HEK293 (cell line): Measurements from ENCODE around the gene PSMD8.

Experiments
- CTCF ChIA-PET: fragments of 350-600 bp; formaldehyde crosslinking; extraction: SDS; loops from one replicate; lab custom pipeline; 2021; ENCODE audit warnings: antibody characterized with exemption; lab: Yijun Ruan, JAX
- POLR2A ChIA-PET: fragments of 300-600 bp; formaldehyde crosslinking; extraction: SDS; loops from one replicate; lab custom pipeline; 2020; ENCODE audit warnings: antibody characterized with exemption, inconsistent platforms; lab: Yijun Ruan, JAX
- H3K27ac ChIP-seq: fragments of 200-500 bp; sonication (Bioruptor generic); 2 replicates; pipeline ENCODE4 v1.5.1; 2014; ENCODE audit warnings: low read depth, low read length, control low read depth, inconsistent platforms; ENCODE audit errors: extremely low read depth
- H3K36me3 ChIP-seq, 2 experiments: fragments of 200-500 bp in 1 of 2; sonication (Bioruptor generic) in 1 of 2; 1 replicate in 1 of 2; 2 replicates in 1 of 2; pipeline ENCODE4 v1.5.1; 2014 to 2017; ENCODE audit warnings: inconsistent platforms in 2 of 2, low read length in 2 of 2; ENCODE audit not compliant: control insufficient read depth in 2 of 2, insufficient read depth in 1 of 2
- H3K4me1 ChIP-seq: fragments of 200-500 bp; sonication (Bioruptor generic); 2 replicates; pipeline ENCODE4 v1.5.1; 2014; ENCODE audit warnings: mild to moderate bottlenecking, low read length, inconsistent platforms; ENCODE audit not compliant: control insufficient read depth, insufficient read depth
- H3K4me3 ChIP-seq: 2 replicates; pipeline ENCODE4 v1.5.1; 2011; ENCODE audit warnings: low read depth, mild to moderate bottlenecking, control low read depth, low read length, moderate library complexity
- H3K9me3 ChIP-seq: fragments of 200-500 bp; sonication (Bioruptor generic); 2 replicates; pipeline ENCODE4 v1.5.1; 2014; ENCODE audit warnings: low read depth, low read length, inconsistent platforms; ENCODE audit not compliant: control insufficient read depth, insufficient read depth
- BCL11A ChIP-seq: fragments of 450-650 bp; formaldehyde crosslinking; IDR thresholded peaks from 2 replicates; pipeline ENCODE4 v1.5.1; 2016; ENCODE audit warnings: low read depth, missing biosample characterization, missing genetic modification characterization
- CTCF ChIP-seq: fragments of 450-650 bp; formaldehyde crosslinking; IDR thresholded peaks from 2 replicates; pipeline ENCODE4 v1.5.1; 2016; ENCODE audit warnings: missing biosample characterization, missing genetic modification characterization
- OSR2 ChIP-seq: fragments of 450-650 bp; formaldehyde crosslinking; IDR thresholded peaks from 2 replicates; pipeline ENCODE4 v1.5.1; 2016; ENCODE audit warnings: missing biosample characterization, missing genetic modification characterization
- PRDM10 ChIP-seq: fragments of 450-650 bp; formaldehyde crosslinking; IDR thresholded peaks from 2 replicates; pipeline ENCODE4 v1.5.1; 2016; ENCODE audit warnings: missing biosample characterization, missing genetic modification characterization
- PRDM2 ChIP-seq: fragments of 450-650 bp; formaldehyde crosslinking; IDR thresholded peaks from 2 replicates; pipeline ENCODE4 v1.5.1; 2016; ENCODE audit warnings: missing biosample characterization, missing genetic modification characterization, borderline replicate concordance
- PRDM6 ChIP-seq: fragments of 450-650 bp; formaldehyde crosslinking; IDR thresholded peaks from 2 replicates; pipeline ENCODE4 v1.5.1; 2017; ENCODE audit warnings: missing biosample characterization, missing genetic modification characterization
- SCRT2 ChIP-seq: fragments of 450-650 bp; formaldehyde crosslinking; IDR thresholded peaks from 2 replicates; pipeline ENCODE4 v1.5.1; 2016; ENCODE audit warnings: missing biosample characterization, missing genetic modification characterization
- YY2 ChIP-seq: fragments of 450-650 bp; formaldehyde crosslinking; IDR thresholded peaks from 2 replicates; pipeline ENCODE4 v1.5.1; 2016; ENCODE audit warnings: missing biosample characterization, missing genetic modification characterization
- ZBTB17 ChIP-seq: fragments of 450-650 bp; formaldehyde crosslinking; IDR thresholded peaks from 2 replicates; pipeline ENCODE4 v1.5.1; 2016; ENCODE audit warnings: missing biosample characterization, missing genetic modification characterization
- ZIC2 ChIP-seq: fragments of 450-650 bp; formaldehyde crosslinking; IDR thresholded peaks from 2 replicates; pipeline ENCODE4 v1.5.1; 2016; ENCODE audit warnings: missing biosample characterization, missing genetic modification characterization
- ZNF133 ChIP-seq: fragments of 450-650 bp; formaldehyde crosslinking; IDR thresholded peaks from 2 replicates; pipeline ENCODE4 v1.5.1; 2016; ENCODE audit warnings: missing biosample characterization, missing genetic modification characterization
- ZNF211 ChIP-seq: fragments of 450-650 bp; formaldehyde crosslinking; IDR thresholded peaks from 2 replicates; pipeline ENCODE4 v1.5.1; 2016; ENCODE audit warnings: low read depth, missing biosample characterization, missing genetic modification characterization
- ZNF335 ChIP-seq: fragments of 450-650 bp; formaldehyde crosslinking; conservative IDR thresholded peaks from 2 replicates; pipeline ENCODE4 v1.5.1; 2016; ENCODE audit warnings: missing biosample characterization, missing genetic modification characterization
- ZNF449 ChIP-seq: fragments of 450-650 bp; formaldehyde crosslinking; IDR thresholded peaks from 2 replicates; pipeline ENCODE4 v1.5.1; 2017; ENCODE audit warnings: missing biosample characterization, mild to moderate bottlenecking, missing genetic modification characterization, moderate library complexity
- ZNF600 ChIP-seq: fragments of 450-650 bp; formaldehyde crosslinking; IDR thresholded peaks from 2 replicates; pipeline ENCODE4 v1.5.1; 2016; ENCODE audit warnings: missing biosample characterization, missing genetic modification characterization
- ZNF707 ChIP-seq: fragments of 450-650 bp; formaldehyde crosslinking; IDR thresholded peaks from 2 replicates; pipeline ENCODE4 v1.5.1; 2016; ENCODE audit warnings: missing biosample characterization, missing genetic modification characterization
- ZSCAN5A ChIP-seq: fragments of 450-650 bp; formaldehyde crosslinking; IDR thresholded peaks from 2 replicates; pipeline ENCODE4 v1.5.1; 2016; ENCODE audit warnings: missing biosample characterization, missing genetic modification characterization
- ZXDB ChIP-seq: fragments of 450-650 bp; formaldehyde crosslinking; IDR thresholded peaks from 2 replicates; pipeline ENCODE4 v1.5.1; 2016; ENCODE audit warnings: missing biosample characterization, missing genetic modification characterization

The PSMD8 gene

GRCh38 chr19:38360839-38361631 is 13.3 kb upstream of the PSMD8 start (continued):
- no peak for TF ChIP-seq ZNF707 (tag by site-specific recombination)
- TF ChIP-seq PRDM2 = peak; percentile 27
- peak; percentile 24; the same call in 1 of the 2 replicates for TF ChIP-seq ZNF133 (tag by site-specific recombination)
- no peak; the same call in 1 of the 2 replicates for TF ChIP-seq YY2
- TF ChIP-seq PRDM10 (tag by site-specific recombination) = peak; percentile 37; the same call in 1 of the 2 replicates
- TF ChIP-seq ZXDB (tag by site-specific recombination) = peak; percentile 57; the same call in 1 of the 2 replicates
- no peak for TF ChIP-seq ZSCAN5A (tag by site-specific recombination)

GRCh38 chr19:38361633-38362075 is 12.7 kb upstream of the PSMD8 start:
- Histone ChIP-seq H3K9me3 (no peaks in the 10 kb centered on the region), H3K36me3 (no peaks in the 10 kb centered on the region; a peak in 1 of 3 replicates), H3K4me1 (peaks cover 10% of the 10 kb centered on the region), H3K4me3 (peak overlapping the region; percentile 55), H3K27ac (no peak overlapping the region)
- CTCF ChIA-PET = interaction anchor here (0.6 to 1.4 kb wide), 7 partner anchors 12 to 170 kb away, joined by 3 to 5 read pairs (median 4); partner anchors contain the start of genes CATSPERG and PSMD8
- POLR2A ChIA-PET = interaction anchor here (0.6 to 2.8 kb wide), 15 partner anchors 8 to 1041 kb away, joined by 3 to 49 read pairs (median 4); partner anchors contain the start of genes EIF3K, FAM98C, GGN and KCNK6
- TF ChIP-seq BCL11A (tag by site-specific recombination) (0 out of 2 replicates have a peak, but pooled peaks have one; percentile 4), ZNF335 (tag by site-specific recombination) (peak; percentile 97), PRDM6 (no peak), ZNF211 (no peak), ZNF449 (tag by site-specific recombination) (peak; percentile 82; the same call in 1 of the 2 replicates), OSR2 (peak; percentile 69), SCRT2 (tag by site-specific recombination) (no peak), ZBTB17 (tag by site-specific recombination) (peak; percentile 99), ZIC2 (tag by site-specific recombination) (peak; percentile 91), ZNF600 (tag by site-specific recombination) (peak; percentile 76; the same call in 1 of the 2 replicates), CTCF (peak; percentile 86)
